Endothelial cell of umbilical vein (primary cell): ENCODE results near the gene TGM1. TPM values are rescaled to one million over a fixed set of nuclear protein-coding genes. Genes with fewer than 3 reads are reported as not detected.

Source experiments
- BruUV-seq: library from RNA; stranded (reverse); fragments of 400-500 nt; replicated peaks from 2 replicates; lab custom pipeline; 2021; lab: Mats Ljungman, UMichigan
- CTCF ChIA-PET: fragments of 300-600, 350-600 bp; sonication (Branson Sonifier 250); formaldehyde crosslinking; loops from one replicate; lab custom pipeline; 2021; ENCODE audit warnings: antibody characterized with exemption, inconsistent platforms; lab: Charles Lee
- POLR2A ChIA-PET: fragments of 300-600, 350-600 bp; sonication (Branson Sonifier 250); formaldehyde crosslinking; loops from one replicate; lab custom pipeline; 2021; ENCODE audit warnings: antibody characterized with exemption, inconsistent platforms; lab: Charles Lee
- DNase-seq: peaks from one replicate; pipeline ENCODE4 v3.0.0-alpha.2; 2011; ENCODE audit warnings: low read depth, low spot score
- FAIRE-seq: peaks from 2 replicates; lab custom pipeline; 2011; peaks lifted over from hg19 to GRCh38; lab: Jason Lieb, UNC
- H2AFZ ChIP-seq: 2 replicates; pipeline ENCODE4 v1.6.0; 2012; ENCODE audit warnings: low read depth, low read length, control low read depth, inconsistent platforms
- H3K27ac ChIP-seq: 2 replicates; pipeline ENCODE4 v1.5.1; 2011; ENCODE audit warnings: low read depth, mild to moderate bottlenecking, control low read depth, low read length, moderate library complexity; ENCODE audit not compliant: insufficient read depth
- H3K27me3 ChIP-seq, 2 experiments: 2 replicates each; pipeline versions ENCODE4 v1.6.0 to v1.6.1; 2011; ENCODE audit warnings: low read length in 2 of 2, mixed read lengths in 1 of 2; ENCODE audit not compliant: control insufficient read depth in 2 of 2, insufficient read depth in 2 of 2
- H3K36me3 ChIP-seq, 2 experiments: 2 replicates in 1 of 2; 3 replicates in 1 of 2; pipeline ENCODE4 v1.5.1; 2011; ENCODE audit warnings: low read length in 2 of 2, mild to moderate bottlenecking in 1 of 2, moderate library complexity in 1 of 2; ENCODE audit not compliant: control insufficient read depth in 2 of 2, insufficient read depth in 2 of 2; ENCODE audit errors: extremely low read depth in 1 of 2
- H3K4me1 ChIP-seq: 3 replicates; pipeline ENCODE4 v1.5.1; 2011; ENCODE audit warnings: mild to moderate bottlenecking, low read length; ENCODE audit not compliant: control insufficient read depth, insufficient read depth; ENCODE audit errors: extremely low read depth
- H3K4me2 ChIP-seq: 2 replicates; pipeline ENCODE4 v1.6.1; 2011; ENCODE audit warnings: low read length, control low read depth, mixed read lengths; ENCODE audit not compliant: insufficient read depth
- H3K4me3 ChIP-seq, 3 experiments: fragments of 200-600 bp in 1 of 3; sonication (generic), shearing (Covaris generic) in 1 of 3; replicated peaks in 1 of 3; 2 replicates each; pipeline ENCODE4 v1.5.1; 2011 to 2016; ENCODE audit warnings: control low read depth in 3 of 3, low read length in 3 of 3, mild to moderate bottlenecking in 2 of 3, inconsistent platforms in 1 of 3, low read depth in 1 of 3, moderate library complexity in 1 of 3; ENCODE audit not compliant: insufficient read depth in 1 of 3
- H3K79me2 ChIP-seq: 2 replicates; pipeline ENCODE4 v1.6.0; 2012; ENCODE audit warnings: low read length, inconsistent platforms; ENCODE audit not compliant: control insufficient read depth, insufficient read depth
- H3K9ac ChIP-seq: replicated peaks from 2 replicates; pipeline ENCODE3; 2011; ENCODE audit warnings: low read length, control low read depth; ENCODE audit not compliant: insufficient read depth; ENCODE audit errors: extremely low read depth
- H3K9me1 ChIP-seq: replicated peaks from 3 replicates; pipeline ENCODE4 v1.6.0; 2011; ENCODE audit warnings: mild to moderate bottlenecking, low read length; ENCODE audit not compliant: control insufficient read depth, insufficient read depth; ENCODE audit errors: extremely low read depth
- H3K9me3 ChIP-seq: replicated peaks from 2 replicates; pipeline ENCODE4 v1.5.1; 2012; ENCODE audit warnings: low read length, inconsistent platforms; ENCODE audit not compliant: control insufficient read depth, insufficient read depth
- H4K20me1 ChIP-seq: replicated peaks from 2 replicates; pipeline ENCODE3; 2011; ENCODE audit warnings: mild to moderate bottlenecking, low read length; ENCODE audit not compliant: control insufficient read depth, insufficient read depth; ENCODE audit errors: extremely low read depth
- EZH2 ChIP-seq: IDR thresholded peaks from 2 replicates; pipeline ENCODE4 v1.6.1; 2012; ENCODE audit warnings: borderline replicate concordance, low read depth, mild to moderate bottlenecking, moderate library complexity, low read length, inconsistent platforms; ENCODE audit not compliant: severe bottlenecking
- FOS ChIP-seq: IDR thresholded peaks from 2 replicates; pipeline ENCODE4 v1.6.1; 2011; ENCODE audit warnings: mild to moderate bottlenecking, low read length, moderate library complexity, borderline replicate concordance; ENCODE audit not compliant: insufficient read depth
- JUN ChIP-seq: IDR thresholded peaks from 2 replicates; pipeline ENCODE4 v1.6.1; 2011; ENCODE audit warnings: borderline replicate concordance, low read depth; ENCODE audit not compliant: insufficient read length, insufficient read depth
- MYC ChIP-seq: IDR thresholded peaks from one replicate; pipeline ENCODE4 v1.6.1; 2011; ENCODE audit warnings: mild to moderate bottlenecking, low read depth, low read length
- dilution Hi-C: fragments of 300-500 bp; cut with MboI; formaldehyde crosslinking; loops from one replicate; pipeline ENCODE4 v1.15.0; 2019; ENCODE audit warnings: low sequenced_read_pairs; ENCODE audit not compliant: extremely low pct_ligation_motif_present
- intact Hi-C: fragments of 100-400 bp; cut with micrococcal nuclease; formaldehyde crosslinking; loops from one replicate; pipeline ENCODE4 v1.10.0; 2022
- polyA plus RNA-seq, 4 experiments: library from polyadenylated mRNA; depleted of rRNA in 3 of 4; stranded (reverse) in 3 of 4; unstranded in 1 of 4; fragments of >200 nt; gene quantifications; 2 replicates each; pipeline versions ENCODE4 v1.2.1 to v1.2.3, GENCODE V29; 2011 to 2012; ENCODE audit warnings: missing spikeins in 1 of 4
- total RNA-seq: library from RNA; stranded (reverse); gene quantifications from 2 replicates; pipeline ENCODE4 v1.2.3, GENCODE V29; 2021
- TF ChIP-seq, protein P1 (sequence below), 2 donors: IDR thresholded peaks; 1 replicate in 1 of 2; 2 replicates in 1 of 2; pipeline ENCODE4 v1.5.1; 2011; ENCODE audit warnings: low read length in 2 of 2, mild to moderate bottlenecking in 2 of 2, moderate library complexity in 2 of 2, control low read depth in 1 of 2, inconsistent platforms in 1 of 2, low read depth in 1 of 2; ENCODE audit not compliant: insufficient read depth in 1 of 2; ENCODE audit errors: extremely low read depth in 1 of 2

TGM1 gene
- total and polyA plus RNA-seq, 2 donors (not counting 3 experiments of a cell fraction or from before 2014, with no cell fraction given) = 1.0 to 3.4 TPM

DNA sequence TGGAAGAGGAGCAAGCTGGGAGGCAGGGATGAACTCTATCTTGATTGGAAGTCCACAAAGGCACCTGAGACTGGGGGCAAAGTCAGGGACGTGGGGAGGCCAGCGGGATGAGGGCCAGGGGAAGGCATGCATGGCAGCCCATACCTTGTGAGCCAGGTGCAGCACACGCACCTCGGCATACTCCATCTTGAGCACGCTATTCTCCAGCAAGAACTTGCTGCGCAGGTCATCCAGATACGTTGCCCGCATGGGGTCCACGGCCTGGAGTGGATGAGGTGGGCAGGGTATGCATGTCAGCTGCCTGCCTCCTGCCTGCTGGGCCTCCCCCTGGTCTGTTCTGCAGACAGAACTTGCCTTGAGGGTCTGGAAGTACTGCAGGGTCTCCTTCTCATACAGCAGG lies 4.5 kb upstream of the TGM1 start:
- ChIA-PET POLR2A (interaction anchor here (0.8 kb wide), 1 partner anchor 14 kb away, joined by 3 read pairs; no protein-coding TSS in a partner anchor), CTCF (no interaction called here)
- no peaks in the 10 kb centered on the region for H3K9me1 ChIP-seq
- H3K9me3 ChIP-seq = no peaks in the 10 kb centered on the region
- no peak for DNase-seq
- H2AFZ ChIP-seq = no peak overlapping the region
- H3K4me2 ChIP-seq = no peak overlapping the region
- FAIRE-seq = no peak
- dilution Hi-C loops (no loop called here), intact Hi-C loops (no loop called here)
- H3K79me2 ChIP-seq = no peaks in the 10 kb centered on the region
- H3K36me3 ChIP-seq = peaks cover 2 to 21% of the 10 kb centered on the region in 2 experiments
- H3K27ac ChIP-seq = no peak overlapping the region
- H3K27me3 ChIP-seq = no peaks in the 10 kb centered on the region
- H3K4me3 ChIP-seq = no peak overlapping the region
- H4K20me1 ChIP-seq = no peaks in the 10 kb centered on the region
- H3K4me1 ChIP-seq = peaks cover 9% of the 10 kb centered on the region
- H3K9ac ChIP-seq = no peak overlapping the region
- TF ChIP-seq FOS (no peak), JUN (no peak), MYC (no peak), EZH2 (no peak)
- TF ChIP-seq, protein P1, sequence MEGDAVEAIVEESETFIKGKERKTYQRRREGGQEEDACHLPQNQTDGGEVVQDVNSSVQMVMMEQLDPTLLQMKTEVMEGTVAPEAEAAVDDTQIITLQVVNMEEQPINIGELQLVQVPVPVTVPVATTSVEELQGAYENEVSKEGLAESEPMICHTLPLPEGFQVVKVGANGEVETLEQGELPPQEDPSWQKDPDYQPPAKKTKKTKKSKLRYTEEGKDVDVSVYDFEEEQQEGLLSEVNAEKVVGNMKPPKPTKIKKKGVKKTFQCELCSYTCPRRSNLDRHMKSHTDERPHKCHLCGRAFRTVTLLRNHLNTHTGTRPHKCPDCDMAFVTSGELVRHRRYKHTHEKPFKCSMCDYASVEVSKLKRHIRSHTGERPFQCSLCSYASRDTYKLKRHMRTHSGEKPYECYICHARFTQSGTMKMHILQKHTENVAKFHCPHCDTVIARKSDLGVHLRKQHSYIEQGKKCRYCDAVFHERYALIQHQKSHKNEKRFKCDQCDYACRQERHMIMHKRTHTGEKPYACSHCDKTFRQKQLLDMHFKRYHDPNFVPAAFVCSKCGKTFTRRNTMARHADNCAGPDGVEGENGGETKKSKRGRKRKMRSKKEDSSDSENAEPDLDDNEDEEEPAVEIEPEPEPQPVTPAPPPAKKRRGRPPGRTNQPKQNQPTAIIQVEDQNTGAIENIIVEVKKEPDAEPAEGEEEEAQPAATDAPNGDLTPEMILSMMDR (IDR thresholded peaks at IDR 0.05; ENCODE audit: extremely low read depth in 1 of 2, insufficient read depth in 1 of 2, low read depth in 1 of 2, low read length in 2 of 2) = no peak
- BruUV-seq = no TSS peak
